ENCODE results near the gene NEK10.
"Not testable (repeated sequence)": the region's sequence is repeated elsewhere in the genome, so short reads cannot be mapped to it uniquely, and the experiment has no call there.

The NEK10 gene

GRCh38 chr3:27310688-27311087, 58.5 kb downstream of the NEK10 start:
- no peak for DNase-seq

- no peak for DNase-seq
Observed at GRCh38 chr3:27307566-27307965, 61.6 kb downstream of the NEK10 start.

DNA sequence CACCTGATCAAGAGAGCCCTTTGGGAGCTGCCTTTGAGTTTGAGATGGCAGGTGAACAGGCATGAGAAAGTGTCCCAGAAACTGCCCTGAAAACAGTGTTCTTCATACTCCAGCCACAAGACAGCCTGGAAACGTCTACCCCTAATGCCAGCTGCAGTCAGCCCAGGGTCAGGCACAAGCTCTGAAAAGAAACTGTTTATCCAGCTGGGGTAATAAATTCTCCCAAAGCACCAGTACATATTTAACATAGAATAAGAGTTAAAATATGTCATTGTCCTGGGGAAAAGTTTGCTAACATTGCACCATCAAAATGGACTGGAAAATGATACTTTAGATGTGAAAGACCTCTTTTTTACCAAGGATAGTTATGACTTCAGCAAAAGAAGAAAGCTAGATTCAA, 66.3 kb downstream of the NEK10 start:
- no peak for DNase-seq

DNA sequence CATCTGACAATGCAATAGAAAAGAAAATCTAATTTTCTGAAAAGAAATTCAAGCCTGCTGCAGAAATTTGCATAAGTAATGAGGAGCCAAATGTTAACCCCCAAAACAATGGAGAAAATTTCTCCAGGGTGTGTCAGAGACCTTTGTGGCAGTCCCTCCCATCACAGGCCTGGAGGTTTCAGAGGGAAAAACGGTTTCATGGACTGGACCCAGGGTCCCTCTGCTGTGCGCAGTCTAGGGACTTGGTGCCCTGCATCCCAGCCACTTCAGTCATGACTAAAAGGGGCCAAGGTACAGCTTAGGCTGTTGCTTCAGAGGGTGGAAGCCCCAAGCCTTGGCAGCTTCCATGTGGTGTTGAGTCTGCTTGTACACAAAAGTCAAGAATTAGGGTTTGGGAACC, 70.2 kb downstream of the NEK10 start:
- not testable (repeated sequence) for DNase-seq

DNA sequence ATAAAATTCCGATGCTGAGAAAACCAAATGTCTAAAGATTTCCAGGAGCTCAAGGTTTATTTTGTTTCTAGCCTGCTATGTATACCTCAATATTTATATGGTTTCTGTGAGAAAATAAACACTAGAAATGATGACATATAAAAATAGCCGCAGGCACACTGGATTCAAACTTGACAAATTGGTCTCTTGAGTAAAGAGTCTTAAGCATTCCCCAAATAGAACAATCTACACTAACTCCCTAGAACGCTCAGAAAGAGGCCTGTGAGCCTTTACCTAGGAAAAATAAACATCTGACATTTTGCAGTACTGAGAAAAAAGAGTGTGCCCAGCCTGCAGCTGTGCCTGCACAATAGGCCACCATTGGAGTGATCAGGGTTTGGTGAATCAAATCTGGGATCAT, 75.2 kb downstream of the NEK10 start:
- DNase-seq: no peak

DNA sequence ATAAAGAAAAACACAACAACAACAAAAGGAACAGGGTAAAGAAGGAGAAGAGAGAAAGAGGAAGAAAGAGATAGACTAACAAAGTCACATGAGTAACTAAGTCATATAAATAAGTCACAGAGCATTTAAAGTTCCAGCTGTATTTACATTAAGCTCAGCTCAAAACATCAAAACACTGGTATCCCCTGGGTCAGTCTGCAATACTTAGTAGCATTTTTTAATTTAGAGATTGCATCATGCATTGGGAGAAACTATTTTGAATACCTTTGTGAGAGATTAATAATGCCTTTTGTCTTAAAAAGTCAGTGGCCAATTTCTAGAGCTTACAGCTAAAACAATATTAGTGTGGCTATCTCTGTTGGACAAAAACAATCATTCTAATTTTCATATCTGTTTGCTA, 78.4 kb downstream of the NEK10 start:
- DNase-seq: no peak

GRCh38 chr3:27289769-27290413, 79.3 kb downstream of the NEK10 start:
- DNase-seq: no peak

GRCh38 chr3:27287052-27287451, 82.1 kb downstream of the NEK10 start:
- no peak for DNase-seq

GRCh38 chr3:27286467-27286866, 82.7 kb downstream of the NEK10 start:
- not testable (repeated sequence) for DNase-seq

- no peak for DNase-seq
Observed at GRCh38 chr3:27285668-27286067, 83.5 kb downstream of the NEK10 start.

DNA sequence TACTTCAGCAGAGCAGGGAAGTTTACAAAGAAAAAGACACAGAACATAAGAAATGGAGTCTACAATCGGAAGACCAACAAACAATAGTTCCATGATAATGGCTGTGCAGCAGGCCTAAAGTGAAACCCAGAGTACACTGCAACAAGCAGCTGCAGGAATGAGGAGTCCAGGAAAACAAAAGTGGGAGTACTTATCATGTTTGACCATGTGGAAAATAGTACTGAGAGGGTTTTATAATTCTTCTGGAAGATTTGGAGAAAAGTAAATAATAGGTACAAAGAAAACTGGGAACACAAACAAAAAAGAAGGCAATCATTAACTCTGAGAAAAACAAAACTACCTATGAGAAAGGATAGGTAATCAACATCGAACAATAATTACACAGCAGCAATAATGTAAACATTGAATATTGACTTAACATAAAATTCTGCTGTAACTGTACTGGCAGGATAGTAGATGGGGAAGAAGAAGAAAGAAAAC, 87.5 kb downstream of the NEK10 start:
- no peak for DNase-seq

- DNase-seq: no peak
Observed at GRCh38 chr3:27279123-27279522, 90.1 kb downstream of the NEK10 start.

GRCh38 chr3:27278383-27279055, 90.7 kb downstream of the NEK10 start:
- DNase-seq: no peak

DNA sequence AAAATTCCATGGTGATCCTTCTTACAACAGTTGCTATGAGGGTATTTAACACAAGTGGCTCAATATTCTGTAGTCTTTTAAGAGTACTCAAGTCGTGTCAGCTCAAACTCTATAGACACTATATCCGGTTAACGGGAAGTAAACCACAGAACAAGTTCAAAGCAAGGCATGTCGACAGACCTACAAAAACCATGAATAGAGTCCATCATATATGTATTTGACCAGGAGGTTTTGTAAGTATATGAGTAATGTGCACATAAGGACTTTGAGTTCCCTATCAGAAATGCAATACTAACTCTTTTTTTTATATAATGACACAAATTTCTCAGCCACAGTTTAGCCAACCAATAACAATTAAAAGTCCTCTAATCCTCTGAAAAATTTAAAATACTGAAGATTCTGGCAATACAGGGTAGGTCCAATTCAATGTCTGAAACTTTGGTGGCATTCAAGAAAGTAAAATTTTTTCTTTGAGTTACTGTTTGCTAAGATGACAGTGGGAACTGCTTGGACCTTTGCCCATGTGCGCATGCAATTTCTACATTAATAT, 93.7 kb downstream of the NEK10 start:
- no peak for DNase-seq

- DNase-seq: no peak
Observed at GRCh38 chr3:27271890-27272289, 97.3 kb downstream of the NEK10 start.

- no peak for DNase-seq
Observed at GRCh38 chr3:27254896-27255295, 114.3 kb downstream of the NEK10 start.

GRCh38 chr3:27253831-27254230, 115.4 kb downstream of the NEK10 start:
- no peak for DNase-seq

DNA sequence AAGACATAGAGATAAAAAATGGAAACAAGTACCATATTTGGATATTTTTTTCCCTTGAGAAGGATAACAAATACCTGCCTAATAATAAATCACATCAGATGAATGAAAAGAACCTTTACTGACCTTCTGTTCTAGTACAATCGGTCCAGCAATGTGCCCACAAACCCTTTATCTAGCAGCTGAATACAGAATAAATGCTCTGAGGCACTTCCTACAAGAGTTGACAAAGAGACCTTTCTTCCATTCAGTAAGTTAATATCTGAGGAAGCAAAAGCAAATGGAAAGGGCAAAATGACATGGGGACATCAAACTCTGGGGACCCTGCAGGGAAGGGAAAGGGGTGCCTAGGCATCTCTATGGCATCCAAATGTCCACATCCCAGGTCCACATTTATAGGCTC, 115.8 kb downstream of the NEK10 start:
- DNase-seq: no peak

GRCh38 chr3:27252646-27253045, 116.5 kb downstream of the NEK10 start:
- no peak for DNase-seq

- no peak for DNase-seq
Observed at GRCh38 chr3:27244374-27244773, 124.8 kb downstream of the NEK10 start.

- no peak for DNase-seq
Observed at GRCh38 chr3:27239951-27240350, 129.2 kb downstream of the NEK10 start.

- DNase-seq: no peak
Observed at GRCh38 chr3:27228805-27229204, 140.4 kb downstream of the NEK10 start.

- DNase-seq: no peak
Observed at GRCh38 chr3:27224197-27224596, 145.0 kb downstream of the NEK10 start.

DNA sequence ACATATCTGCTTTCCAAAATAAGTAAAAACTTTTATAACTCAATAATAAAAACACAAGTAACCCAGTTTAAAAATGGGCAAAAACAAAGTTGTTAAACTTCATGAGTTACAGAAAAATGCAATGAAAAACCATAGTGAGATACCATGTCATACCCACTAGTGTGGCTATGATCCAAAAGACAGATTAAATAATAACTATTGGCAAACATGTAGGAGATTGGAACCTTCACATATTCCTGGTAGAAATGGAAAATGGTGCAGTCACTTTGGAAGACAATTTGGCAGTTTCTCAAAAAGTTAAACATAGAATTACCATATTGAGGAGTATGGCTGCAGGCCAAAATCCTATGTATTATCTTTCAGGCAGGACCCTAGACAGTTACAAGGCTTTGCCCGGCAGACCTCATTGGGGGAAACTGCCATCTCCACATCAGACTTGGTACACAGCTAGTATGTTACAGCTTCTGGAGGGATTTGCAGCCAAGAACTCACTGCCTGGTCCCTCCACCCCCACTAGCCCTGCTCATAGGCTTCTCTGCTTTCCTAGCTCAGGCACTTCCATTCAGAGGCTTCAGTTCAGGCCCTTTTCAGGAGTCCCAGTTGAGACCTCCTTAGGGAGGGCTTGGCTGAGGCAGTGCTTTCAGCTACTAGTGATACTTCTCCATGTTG, 147.8 kb downstream of the NEK10 start:
- DNase-seq: no peak
